Stimulated activated CD8-positive, alpha-beta memory T cell treated with anti-CD3 and anti-CD28 coated beads, Interleukin-15, amount 100 ng/mL, for 48 hours (primary cell): ENCODE data around the gene GFAP.
"Not testable (repeated sequence)": the region's sequence is repeated elsewhere in the genome, so short reads cannot be mapped to it uniquely, and the experiment has no call there.

Experiments
- DNase-seq, 2 donors: peaks; one replicate each; pipeline ENCODE4 v3.0.0-alpha.2; 2020; ENCODE audit warnings: low read depth in 2 of 2

Gene GFAP

GRCh38 chr17:44915321-44915726, at the start of gene GFAP:
Gene GFAP (minus strand): TSS chr17:44915500. CDS start chr17:44915486, 14 bp downstream.
- no peak for DNase-seq

- DNase-seq: no peak
Measured at GRCh38 chr17:44961921-44962350, 46.6 kb upstream of the GFAP start.

GRCh38 chr17:44960691-44961090, 45.4 kb upstream of the GFAP start:
- no peak for DNase-seq

- DNase-seq: no peak
Measured at GRCh38 chr17:44959821-44960531, 44.7 kb upstream of the GFAP start.

- no peak for DNase-seq
Measured at GRCh38 chr17:44956998-44957981, 42.0 kb upstream of the GFAP start.

GRCh38 chr17:44955674-44956425, 40.5 kb upstream of the GFAP start:
- DNase-seq: no peak

- DNase-seq: no peak
Measured at GRCh38 chr17:44952946-44953475, 37.7 kb upstream of the GFAP start.

GRCh38 chr17:44948315-44948795, 33.1 kb upstream of the GFAP start:
- no peak for DNase-seq

GRCh38 chr17:44947461-44948314, 32.4 kb upstream of the GFAP start, which contains the start of gene KIF18B:
Gene KIF18B (minus strand): TSS chr17:44947773. CDS start chr17:44936344, 11,429 bp downstream.
- peak; percentile 88 to 91 for DNase-seq

GRCh38 chr17:44945652-44946051, 30.4 kb upstream of the GFAP start:
- not testable (repeated sequence) for DNase-seq

- no peak for DNase-seq
Measured at GRCh38 chr17:44942456-44942855, 27.2 kb upstream of the GFAP start.

GRCh38 chr17:44941712-44942331, 26.5 kb upstream of the GFAP start:
- DNase-seq: no peak

- no peak for DNase-seq
Measured at GRCh38 chr17:44940768-44941167, 25.5 kb upstream of the GFAP start.

GRCh38 chr17:44940317-44940716, 25.0 kb upstream of the GFAP start:
- DNase-seq: no peak

- no peak for DNase-seq
Measured at GRCh38 chr17:44935116-44935515, 19.8 kb upstream of the GFAP start.

- DNase-seq: no peak
Measured at GRCh38 chr17:44934745-44935105, 19.4 kb upstream of the GFAP start.

- no peak for DNase-seq
Measured at GRCh38 chr17:44933824-44934744, 18.8 kb upstream of the GFAP start.

GRCh38 chr17:44932787-44933097, 17.4 kb upstream of the GFAP start:
- no peak for DNase-seq

- no peak for DNase-seq
Measured at GRCh38 chr17:44932096-44932786, 16.9 kb upstream of the GFAP start.
